Activated CD4-positive, alpha-beta T cell treated with anti-CD3 and anti-CD28 coated beads for 36 hours (primary cell): ENCODE results near the gene CLEC4F. TPM values are rescaled to one million over a fixed set of nuclear protein-coding genes. Genes with fewer than 3 reads are reported as not detected.
A peak's percentile ranks its signal among the peaks of the same experiment; 100 is the strongest.

Experiments used
- ATAC-seq: fragments of 200-7000 bp; cut with Tn5 transposase; one replicate; pipeline ENCODE4 v1.10.0; 2021; ENCODE audit warnings: mild to moderate bottlenecking, moderate library complexity
- CTCF ChIA-PET: fragments of 350-600 bp; sonication (Branson Sonifier 250); formaldehyde crosslinking; loops from one replicate; lab custom pipeline; 2021; ENCODE audit warnings: antibody characterized with exemption; lab: Charles Lee
- POLR2A ChIA-PET: fragments of 350-600 bp; sonication (Branson Sonifier 250); formaldehyde crosslinking; loops from one replicate; lab custom pipeline; 2021; ENCODE audit warnings: antibody characterized with exemption, inconsistent platforms; lab: Charles Lee
- DNase-seq: peaks from one replicate; pipeline ENCODE4 v3.0.0-alpha.2; 2020
- H3K27ac Mint-ChIP-seq: one replicate; pipeline ENCODE4 v1.8.0; 2021; ENCODE audit warnings: mixed read lengths
- H3K27me3 Mint-ChIP-seq: one replicate; pipeline ENCODE4 v1.8.0; 2021; ENCODE audit warnings: mixed read lengths
- H3K36me3 Mint-ChIP-seq: one replicate; pipeline ENCODE4 v1.8.0; 2021; ENCODE audit warnings: low read depth, mixed read lengths
- H3K4me1 Mint-ChIP-seq: one replicate; pipeline ENCODE4 v1.8.0; 2021; ENCODE audit warnings: mixed read lengths
- H3K4me3 Mint-ChIP-seq: one replicate; pipeline ENCODE4 v1.8.0; 2021; ENCODE audit warnings: mild to moderate bottlenecking, moderate library complexity, mixed read lengths
- H3K9me3 Mint-ChIP-seq: one replicate; pipeline ENCODE4 v1.8.0; 2021; ENCODE audit warnings: low read depth, mixed read lengths
- intact Hi-C, 2 experiments: fragments of 100-400 bp; cut with DNase I in 1 of 2; cut with micrococcal nuclease in 1 of 2; formaldehyde crosslinking; loops; one replicate each; pipeline versions ENCODE4 v1.14.2 to v1.15.1; 2022 to 2024; cut with DNase I, micrococcal nuclease
- total RNA-seq, 2 experiments: library from RNA; stranded (reverse); gene quantifications; one replicate each; pipeline ENCODE4 v1.2.3, GENCODE V29; 2021

Gene CLEC4F
- total RNA-seq, 2 experiments from 2014 or later = not detected

DNA sequence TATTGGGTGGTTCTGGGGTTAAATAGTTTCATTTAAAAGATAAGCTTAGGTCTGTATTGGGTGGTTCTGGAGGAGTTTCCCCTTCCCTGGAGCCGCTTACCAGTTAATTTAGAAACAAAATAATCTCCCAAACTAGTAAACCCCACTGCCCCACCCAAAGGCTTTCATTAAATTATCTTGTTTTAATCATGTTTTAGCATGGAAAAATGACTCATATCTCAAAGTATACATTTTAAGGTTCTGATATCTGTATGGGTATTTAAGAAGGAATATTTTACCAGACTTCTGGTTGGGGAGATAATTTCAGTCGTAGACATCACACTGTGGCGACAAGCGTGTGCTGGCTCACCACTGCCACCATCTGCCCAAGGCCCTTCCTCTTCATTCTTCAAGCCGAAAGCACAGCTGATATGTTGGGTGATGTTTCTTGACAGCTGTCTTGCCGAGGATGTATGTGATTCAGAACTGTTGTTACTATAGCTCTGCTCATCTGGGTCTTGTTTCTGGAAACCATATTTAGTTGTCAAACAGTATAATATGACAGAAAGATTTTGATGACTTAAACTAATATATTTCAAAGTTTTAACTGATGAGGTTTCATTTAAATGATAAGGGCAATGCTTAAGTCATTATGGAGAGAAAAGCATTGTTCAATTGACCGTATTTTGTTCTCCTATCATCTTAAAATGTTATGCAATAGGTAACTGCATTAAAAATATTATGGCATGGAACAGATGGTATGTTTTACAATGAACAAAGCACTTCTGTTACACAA is 35.1 kb downstream of the CLEC4F start:
- Mint-ChIP-seq H3K4me3 (no peak overlapping the region), H3K9me3 (no peaks in the 10 kb centered on the region), H3K36me3 (no peaks in the 10 kb centered on the region), H3K4me1 (peaks cover 11% of the 10 kb centered on the region), H3K27me3 (peaks cover 29% of the 10 kb centered on the region), H3K27ac (no peak overlapping the region)
- ATAC-seq (peak; percentile 82), DNase-seq (peak; percentile 77)
- intact Hi-C loops = loop anchor here (1.0 kb wide), 2 partner anchors 130 to 481 kb away; no protein-coding TSS in a partner anchor
- CTCF ChIA-PET = interaction anchor here (0.5 to 1.5 kb wide), 17 partner anchors 9 to 595 kb away, joined by 3 to 7 read pairs (median 3); partner anchors contain the start of gene ADD2
- POLR2A ChIA-PET = no interaction called here

- ChIA-PET POLR2A (no interaction called here), CTCF (interaction anchor here (0.6 to 1.5 kb wide), 5 partner anchors 8 to 140 kb away, joined by 3 to 6 read pairs (median 3); no protein-coding TSS in a partner anchor)
- intact Hi-C loops = no loop called here
- no peaks in the 10 kb centered on the region for H3K9me3 Mint-ChIP-seq
- no peak overlapping the region for H3K4me3 Mint-ChIP-seq
- no peak for ATAC-seq
- H3K27me3 Mint-ChIP-seq = peaks cover 25% of the 10 kb centered on the region
- no peak overlapping the region for H3K27ac Mint-ChIP-seq
- peaks cover 6% of the 10 kb centered on the region for H3K4me1 Mint-ChIP-seq
- H3K36me3 Mint-ChIP-seq = no peaks in the 10 kb centered on the region
- DNase-seq = no peak
These were observed 36.1 kb downstream of the CLEC4F start for GRCh38 chr2:70784320-70784719.

- Mint-ChIP-seq H3K9me3 (no peaks in the 10 kb centered on the region), H3K4me1 (peaks cover under 1% of the 10 kb centered on the region), H3K36me3 (no peaks in the 10 kb centered on the region), H3K27ac (no peak overlapping the region), H3K4me3 (no peak overlapping the region), H3K27me3 (peaks cover 14% of the 10 kb centered on the region)
- intact Hi-C loops = loop anchor here in 1 of 2 experiments (2.0 kb wide), 1 partner anchor 23 kb away; no protein-coding TSS in a partner anchor
- ChIA-PET POLR2A (no interaction called here), CTCF (interaction anchor here (1.0 to 1.6 kb wide), 4 partner anchors 9 to 167 kb away, joined by 3 to 4 read pairs (median 4); partner anchors contain the start of gene ADD2)
- DNase-seq (no peak), ATAC-seq (no peak)
These were observed 40.4 kb downstream of the CLEC4F start for GRCh38 chr2:70779911-70780545.

DNA sequence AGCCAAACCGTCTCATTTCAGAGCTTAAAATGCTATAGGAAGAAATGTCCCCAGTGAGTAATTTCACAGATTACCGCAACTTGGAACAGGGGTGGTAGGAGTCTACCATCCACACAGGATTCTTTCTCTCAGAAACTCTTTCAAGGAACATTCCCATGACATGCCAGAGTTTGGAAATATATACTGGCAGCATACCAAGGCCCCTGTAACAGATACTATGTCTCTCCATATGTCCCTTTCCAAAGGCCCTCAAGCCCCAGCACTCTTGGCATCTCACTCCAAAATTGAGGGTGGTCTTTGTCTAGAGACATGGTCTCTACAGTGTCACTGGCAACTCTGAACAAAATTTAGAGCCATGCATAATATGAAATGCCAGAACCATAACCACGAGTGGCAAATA is 40.9 kb downstream of the CLEC4F start:
- H3K27me3 Mint-ChIP-seq = peaks cover 17% of the 10 kb centered on the region
- CTCF ChIA-PET = interaction anchor here (0.7 to 1.8 kb wide), 3 partner anchors 10 to 50 kb away, joined by 3 to 9 read pairs (median 3); partner anchors contain the start of gene FIGLA
- intact Hi-C loops = loop anchor here in 1 of 2 experiments (2.0 kb wide), 1 partner anchor 23 kb away; no protein-coding TSS in a partner anchor
- H3K27ac Mint-ChIP-seq = no peak overlapping the region
- no peak overlapping the region for H3K4me3 Mint-ChIP-seq
- H3K36me3 Mint-ChIP-seq = no peaks in the 10 kb centered on the region
- DNase-seq (no peak), ATAC-seq (no peak)
- no peaks in the 10 kb centered on the region for H3K9me3 Mint-ChIP-seq
- no peaks in the 10 kb centered on the region for H3K4me1 Mint-ChIP-seq
- POLR2A ChIA-PET = no interaction called here

GRCh38 chr2:70778676-70779075 is 41.7 kb downstream of the CLEC4F start:
- DNase-seq (no peak), ATAC-seq (no peak)
- no peak overlapping the region for H3K4me3 Mint-ChIP-seq
- intact Hi-C loops = loop anchor here in 1 of 2 experiments (2.0 kb wide), 1 partner anchor 22 kb away; no protein-coding TSS in a partner anchor
- H3K27ac Mint-ChIP-seq = no peak overlapping the region
- peaks cover 23% of the 10 kb centered on the region for H3K27me3 Mint-ChIP-seq
- peaks cover 2% of the 10 kb centered on the region for H3K9me3 Mint-ChIP-seq
- ChIA-PET POLR2A (no interaction called here), CTCF (interaction anchor here (0.6 to 1.8 kb wide), 6 partner anchors 10 to 184 kb away, joined by 3 to 9 read pairs (median 3); partner anchors contain the start of genes ADD2 and FIGLA)
- no peaks in the 10 kb centered on the region for H3K36me3 Mint-ChIP-seq
- no peaks in the 10 kb centered on the region for H3K4me1 Mint-ChIP-seq

DNA sequence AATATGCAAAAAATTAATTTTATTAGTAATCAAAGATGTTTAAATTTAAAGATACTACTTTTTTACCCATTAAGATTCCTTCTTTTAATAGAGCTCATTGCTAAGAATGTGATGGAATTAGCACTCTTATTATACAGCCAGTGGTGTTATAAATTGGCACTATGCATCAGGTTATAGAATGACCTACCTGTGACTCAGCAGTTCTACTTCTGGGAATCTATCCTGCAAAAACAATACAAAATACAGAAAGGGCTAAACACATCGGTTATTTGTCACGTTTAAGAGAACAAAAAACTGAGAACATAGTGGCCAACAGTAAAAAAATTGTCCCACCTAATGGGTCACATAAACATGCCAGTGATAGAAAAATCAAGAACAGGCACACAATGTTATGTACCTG is 42.9 kb downstream of the CLEC4F start:
- H3K4me1 Mint-ChIP-seq = no peaks in the 10 kb centered on the region
- H3K9me3 Mint-ChIP-seq = peaks cover 3% of the 10 kb centered on the region
- ATAC-seq (no peak), DNase-seq (no peak)
- H3K27me3 Mint-ChIP-seq = peaks cover 32% of the 10 kb centered on the region
- ChIA-PET POLR2A (no interaction called here), CTCF (interaction anchor here (1.8 kb wide), 1 partner anchor 9 kb away, joined by 5 read pairs; the partner anchor contains the start of gene ADD2)
- no peaks in the 10 kb centered on the region for H3K36me3 Mint-ChIP-seq
- H3K27ac Mint-ChIP-seq = no peak overlapping the region
- H3K4me3 Mint-ChIP-seq = no peak overlapping the region
- intact Hi-C loops = no loop called here

DNA sequence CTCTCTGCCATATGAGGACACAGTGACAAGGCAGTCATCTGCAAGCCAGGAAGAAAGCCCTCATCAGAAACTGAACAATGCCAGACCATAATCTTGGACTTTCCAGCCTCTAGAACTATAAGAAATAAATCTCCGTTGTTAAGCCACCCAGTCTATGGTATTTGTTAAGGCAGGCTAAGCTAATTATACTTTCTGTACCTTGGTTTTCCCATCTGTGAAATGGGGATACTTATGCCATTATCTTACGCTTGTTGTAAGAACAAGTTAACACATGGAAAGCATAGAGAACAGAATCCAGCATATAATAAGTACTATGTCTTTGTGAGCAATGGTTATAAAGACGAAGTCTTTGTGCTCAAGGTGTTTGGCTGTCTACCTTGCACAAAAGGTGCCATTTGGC is 44.1 kb downstream of the CLEC4F start:
- peaks cover 33% of the 10 kb centered on the region for H3K27me3 Mint-ChIP-seq
- no peaks in the 10 kb centered on the region for H3K4me1 Mint-ChIP-seq
- H3K4me3 Mint-ChIP-seq = no peak overlapping the region
- ChIA-PET POLR2A (no interaction called here), CTCF (interaction anchor here (0.6 to 1.1 kb wide), 4 partner anchors 8 to 172 kb away, joined by 3 read pairs; partner anchors contain the start of gene ADD2)
- H3K27ac Mint-ChIP-seq = no peak overlapping the region
- DNase-seq (no peak), ATAC-seq (no peak)
- intact Hi-C loops = no loop called here
- H3K36me3 Mint-ChIP-seq = no peaks in the 10 kb centered on the region
- H3K9me3 Mint-ChIP-seq = peaks cover 3% of the 10 kb centered on the region

GRCh38 chr2:70775141-70775540 is 45.3 kb downstream of the CLEC4F start:
- H3K4me3 Mint-ChIP-seq = no peak overlapping the region
- peaks cover 3% of the 10 kb centered on the region for H3K9me3 Mint-ChIP-seq
- H3K4me1 Mint-ChIP-seq = no peaks in the 10 kb centered on the region
- no peak overlapping the region for H3K27ac Mint-ChIP-seq
- ATAC-seq (no peak), DNase-seq (no peak)
- H3K27me3 Mint-ChIP-seq = peaks cover 29% of the 10 kb centered on the region
- ChIA-PET POLR2A (interaction anchor here (0.7 kb wide), 1 partner anchor 1043 kb away, joined by 6 read pairs; no protein-coding TSS in a partner anchor), CTCF (interaction anchor here (0.6 to 0.8 kb wide), 4 partner anchors 14 to 433 kb away, joined by 3 to 5 read pairs (median 3); no protein-coding TSS in a partner anchor)
- intact Hi-C loops = no loop called here
- H3K36me3 Mint-ChIP-seq = no peaks in the 10 kb centered on the region

DNA sequence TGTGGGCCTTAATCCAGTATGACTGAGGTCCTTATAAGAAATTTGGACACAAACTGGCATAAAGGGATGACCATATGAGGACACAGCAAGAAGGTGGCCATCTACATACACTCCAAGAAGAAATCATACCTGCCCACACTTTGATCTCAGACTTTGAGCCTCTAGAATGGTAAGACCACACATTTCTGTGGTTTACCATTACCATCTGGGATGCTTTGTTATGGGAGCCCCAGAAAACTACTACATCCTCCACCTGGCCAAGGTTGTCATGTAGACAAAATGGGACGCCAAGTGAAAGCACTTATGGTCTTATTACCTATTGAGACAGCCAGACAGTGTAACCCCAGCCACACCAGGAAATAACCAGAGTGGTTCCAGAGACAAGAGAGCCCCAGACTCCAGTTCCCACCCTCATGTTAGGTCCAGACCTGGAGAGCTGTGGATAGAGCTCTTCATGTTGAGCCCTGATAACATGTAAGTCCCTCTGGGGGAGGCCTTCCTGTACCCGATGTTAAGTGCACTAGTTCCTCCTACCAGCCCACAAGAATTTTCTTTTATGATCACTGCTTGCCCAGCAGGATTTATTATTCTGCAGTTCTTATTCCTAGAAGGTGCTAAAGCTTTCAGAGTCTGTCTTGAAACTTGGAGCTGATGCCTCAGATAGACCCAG is 47.8 kb downstream of the CLEC4F start:
- H3K4me1 Mint-ChIP-seq = peaks cover 10% of the 10 kb centered on the region
- no peak for ATAC-seq
- no peaks in the 10 kb centered on the region for H3K36me3 Mint-ChIP-seq
- ChIA-PET CTCF (interaction anchor here (0.6 to 1.0 kb wide), 4 partner anchors 13 to 148 kb away, joined by 3 read pairs; no protein-coding TSS in a partner anchor), POLR2A (no interaction called here)
- intact Hi-C loops = no loop called here
- no peak overlapping the region for H3K4me3 Mint-ChIP-seq
- no peak overlapping the region for H3K27ac Mint-ChIP-seq
- no peak for DNase-seq
- peaks cover 3% of the 10 kb centered on the region for H3K9me3 Mint-ChIP-seq
- H3K27me3 Mint-ChIP-seq = peaks cover 44% of the 10 kb centered on the region

- peaks cover 16% of the 10 kb centered on the region for H3K4me1 Mint-ChIP-seq
- ATAC-seq (no peak), DNase-seq (peak; percentile 25)
- H3K36me3 Mint-ChIP-seq = no peaks in the 10 kb centered on the region
- intact Hi-C loops = no loop called here
- ChIA-PET POLR2A (no interaction called here), CTCF (interaction anchor here (0.6 to 0.7 kb wide), 2 partner anchors 15 to 23 kb away, joined by 3 to 4 read pairs; no protein-coding TSS in a partner anchor)
- no peak overlapping the region for H3K4me3 Mint-ChIP-seq
- peaks cover 48% of the 10 kb centered on the region for H3K27me3 Mint-ChIP-seq
- H3K27ac Mint-ChIP-seq = no peak overlapping the region
- peaks cover 3% of the 10 kb centered on the region for H3K9me3 Mint-ChIP-seq
These were observed 49.0 kb downstream of the CLEC4F start for GRCh38 chr2:70771446-70771845.
